ENCODE measurements around the gene CSK. TPM values are rescaled to one million over a fixed set of nuclear protein-coding genes. Genes with fewer than 3 reads are reported as not detected.

CSK gene
- total RNA-seq, 2 donors from 2014 or later: 64.3 to 68.5 TPM

- peaks cover 3% of the 10 kb centered on the region for H3K4me1 Mint-ChIP-seq
These were observed 14.2 kb downstream of the CSK start for GRCh38 chr15:74795966-74796625.

DNA sequence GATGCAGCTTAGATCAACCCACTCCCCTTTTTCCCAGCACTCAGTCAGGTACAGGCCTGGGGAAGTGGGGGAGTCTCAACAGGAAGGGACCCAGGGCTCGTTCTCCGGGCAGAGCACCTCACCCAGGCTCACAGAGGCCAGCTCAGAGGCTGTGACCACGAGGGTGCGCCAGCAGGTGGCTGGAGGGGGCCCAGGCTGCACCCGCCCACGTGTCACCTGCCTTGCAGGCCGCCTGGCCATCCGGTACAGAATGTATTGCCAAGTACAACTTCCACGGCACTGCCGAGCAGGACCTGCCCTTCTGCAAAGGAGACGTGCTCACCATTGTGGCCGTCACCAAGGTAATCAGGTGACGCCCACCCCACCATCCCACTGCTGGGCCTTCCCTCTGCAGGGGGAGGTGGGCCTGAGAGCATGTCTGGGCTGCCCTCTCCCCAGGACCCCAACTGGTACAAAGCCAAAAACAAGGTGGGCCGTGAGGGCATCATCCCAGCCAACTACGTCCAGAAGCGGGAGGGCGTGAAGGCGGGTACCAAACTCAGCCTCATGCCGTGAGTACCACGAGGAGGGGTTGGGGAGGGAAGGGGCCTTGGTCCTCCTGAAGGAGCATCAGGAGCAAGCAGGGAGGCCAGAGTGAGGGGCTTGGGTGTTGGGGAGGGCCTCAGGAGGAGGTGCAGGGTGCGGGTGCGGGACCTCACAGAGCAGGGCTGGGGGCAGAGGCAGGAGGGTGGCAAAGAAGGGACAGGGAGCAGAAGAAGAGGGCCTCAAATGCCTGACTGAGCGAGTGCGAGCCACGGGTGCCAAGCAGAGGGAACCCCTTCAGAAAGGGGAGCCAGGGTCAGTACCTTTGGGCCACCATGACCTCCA, 16.7 kb downstream of the CSK start:
- TF ChIP-seq, protein P1, sequence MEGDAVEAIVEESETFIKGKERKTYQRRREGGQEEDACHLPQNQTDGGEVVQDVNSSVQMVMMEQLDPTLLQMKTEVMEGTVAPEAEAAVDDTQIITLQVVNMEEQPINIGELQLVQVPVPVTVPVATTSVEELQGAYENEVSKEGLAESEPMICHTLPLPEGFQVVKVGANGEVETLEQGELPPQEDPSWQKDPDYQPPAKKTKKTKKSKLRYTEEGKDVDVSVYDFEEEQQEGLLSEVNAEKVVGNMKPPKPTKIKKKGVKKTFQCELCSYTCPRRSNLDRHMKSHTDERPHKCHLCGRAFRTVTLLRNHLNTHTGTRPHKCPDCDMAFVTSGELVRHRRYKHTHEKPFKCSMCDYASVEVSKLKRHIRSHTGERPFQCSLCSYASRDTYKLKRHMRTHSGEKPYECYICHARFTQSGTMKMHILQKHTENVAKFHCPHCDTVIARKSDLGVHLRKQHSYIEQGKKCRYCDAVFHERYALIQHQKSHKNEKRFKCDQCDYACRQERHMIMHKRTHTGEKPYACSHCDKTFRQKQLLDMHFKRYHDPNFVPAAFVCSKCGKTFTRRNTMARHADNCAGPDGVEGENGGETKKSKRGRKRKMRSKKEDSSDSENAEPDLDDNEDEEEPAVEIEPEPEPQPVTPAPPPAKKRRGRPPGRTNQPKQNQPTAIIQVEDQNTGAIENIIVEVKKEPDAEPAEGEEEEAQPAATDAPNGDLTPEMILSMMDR (conservative IDR thresholded peaks at IDR 0.05): no peak
- H3K9ac ChIP-seq (ENCODE audit: extremely low read depth, low read length, poor library complexity, severe bottlenecking): no peak overlapping the region
- no peaks in the 10 kb centered on the region for H3K27me3 ChIP-seq (ENCODE audit: control insufficient read depth, insufficient read depth, low read length, poor library complexity, severe bottlenecking)
- no peaks in the 10 kb centered on the region for H3K9me3 Mint-ChIP-seq
- H3K36me3 Mint-ChIP-seq (ENCODE audit: low read depth): peaks cover 28% of the 10 kb centered on the region
- 93 to 94% methylated on average over 16 to 25 of the region's 25 CpGs for WGBS, 2 experiments (ENCODE audit: insufficient coverage in 1 of 2, insufficient read length in 1 of 2)
- no peak overlapping the region for H3K4me3 Mint-ChIP-seq
- H3K27me3 Mint-ChIP-seq (ENCODE audit: insufficient read depth): no peaks in the 10 kb centered on the region
- no peaks in the 10 kb centered on the region for H3K4me1 ChIP-seq (ENCODE audit: control insufficient read depth, insufficient read depth, low read length)
- no peak overlapping the region for H3K4me3 ChIP-seq (ENCODE audit: low read length)
- peaks cover 42% of the 10 kb centered on the region for H3K36me3 ChIP-seq (ENCODE audit: control insufficient read depth, insufficient read depth, low read length)
- H3K27ac ChIP-seq (ENCODE audit: low read depth, low read length): no peak overlapping the region
- H3K9me3 ChIP-seq (ENCODE audit: control insufficient read depth, low read length): no peaks in the 10 kb centered on the region
- H3K27ac Mint-ChIP-seq: no peak overlapping the region
- DNase-seq: no peak
- H3K4me1 Mint-ChIP-seq: peaks cover 3% of the 10 kb centered on the region

More at GRCh38 chr15:74795966-74796625, 14.2 kb downstream of the CSK start:
- Histone ChIP-seq H3K4me1 (ENCODE audit: control insufficient read depth, insufficient read depth, low read length) (no peaks in the 10 kb centered on the region), H3K27ac (ENCODE audit: low read depth, low read length) (no peak overlapping the region), H3K27me3 (ENCODE audit: control insufficient read depth, insufficient read depth, low read length, poor library complexity, severe bottlenecking) (no peaks in the 10 kb centered on the region), H3K36me3 (ENCODE audit: control insufficient read depth, insufficient read depth, low read length) (peaks cover 22% of the 10 kb centered on the region), H3K9me3 (ENCODE audit: control insufficient read depth, low read length) (no peaks in the 10 kb centered on the region), H3K9ac (ENCODE audit: extremely low read depth, low read length, poor library complexity, severe bottlenecking) (no peak overlapping the region), H3K4me3 (ENCODE audit: low read length) (no peak overlapping the region)
- TF ChIP-seq, protein P1 (conservative IDR thresholded peaks at IDR 0.05): no peak
- no peak for DNase-seq
- Mint-ChIP-seq H3K36me3 (ENCODE audit: low read depth) (peaks cover 8% of the 10 kb centered on the region), H3K27me3 (ENCODE audit: insufficient read depth) (no peaks in the 10 kb centered on the region), H3K9me3 (no peaks in the 10 kb centered on the region), H3K4me3 (no peak overlapping the region), H3K27ac (no peak overlapping the region)
- 91 to 96% methylated on average over 7 to 14 of the region's 14 CpGs for WGBS, 2 experiments (ENCODE audit: insufficient coverage in 1 of 2, insufficient read length in 1 of 2)

GRCh38 chr15:74799255-74799855, 17.5 kb downstream of the CSK start:
- H3K4me3 ChIP-seq (ENCODE audit: low read length): no peak overlapping the region

More at GRCh38 chr15:74799255-74799855, 17.5 kb downstream of the CSK start:
- Histone ChIP-seq H3K9me3 (ENCODE audit: control insufficient read depth, low read length) (no peaks in the 10 kb centered on the region), H3K4me1 (ENCODE audit: control insufficient read depth, insufficient read depth, low read length) (no peaks in the 10 kb centered on the region), H3K9ac (ENCODE audit: extremely low read depth, low read length, poor library complexity, severe bottlenecking) (no peak overlapping the region), H3K36me3 (ENCODE audit: control insufficient read depth, insufficient read depth, low read length) (peaks cover 50% of the 10 kb centered on the region), H3K27me3 (ENCODE audit: control insufficient read depth, insufficient read depth, low read length, poor library complexity, severe bottlenecking) (no peaks in the 10 kb centered on the region), H3K27ac (ENCODE audit: low read depth, low read length) (no peak overlapping the region)
- WGBS, 2 experiments (ENCODE audit: insufficient coverage in 1 of 2, insufficient read length in 1 of 2): 93 to 96% methylated on average over 9 to 15 of the region's 16 CpGs
- DNase-seq: peak; percentile 61
- H3K4me1 Mint-ChIP-seq: peaks cover 3% of the 10 kb centered on the region
- TF ChIP-seq, protein P1 (conservative IDR thresholded peaks at IDR 0.05): no peak
- no peaks in the 10 kb centered on the region for H3K9me3 Mint-ChIP-seq
- no peak overlapping the region for H3K27ac Mint-ChIP-seq
- H3K27me3 Mint-ChIP-seq (ENCODE audit: insufficient read depth): no peaks in the 10 kb centered on the region
- H3K4me3 Mint-ChIP-seq: no peak overlapping the region
- peaks cover 35% of the 10 kb centered on the region for H3K36me3 Mint-ChIP-seq (ENCODE audit: low read depth)

All from endodermal cell (in vitro differentiated cells).